ENCODE results near the gene ADAMTS7. TPM values are rescaled to one million over a fixed set of nuclear protein-coding genes. Genes with fewer than 3 reads are reported as not detected.

Gene ADAMTS7
- total and polyA plus RNA-seq, 2 of the 13 experiments (the other 11 are each of a cell fraction or from before 2014, with no cell fraction given) = 0.09 to 0.12 TPM

GRCh38 chr15:78859971-78860719 lies 48.9 kb upstream of the ADAMTS7 start (continued):
- TF ChIP-seq, protein P1, sequence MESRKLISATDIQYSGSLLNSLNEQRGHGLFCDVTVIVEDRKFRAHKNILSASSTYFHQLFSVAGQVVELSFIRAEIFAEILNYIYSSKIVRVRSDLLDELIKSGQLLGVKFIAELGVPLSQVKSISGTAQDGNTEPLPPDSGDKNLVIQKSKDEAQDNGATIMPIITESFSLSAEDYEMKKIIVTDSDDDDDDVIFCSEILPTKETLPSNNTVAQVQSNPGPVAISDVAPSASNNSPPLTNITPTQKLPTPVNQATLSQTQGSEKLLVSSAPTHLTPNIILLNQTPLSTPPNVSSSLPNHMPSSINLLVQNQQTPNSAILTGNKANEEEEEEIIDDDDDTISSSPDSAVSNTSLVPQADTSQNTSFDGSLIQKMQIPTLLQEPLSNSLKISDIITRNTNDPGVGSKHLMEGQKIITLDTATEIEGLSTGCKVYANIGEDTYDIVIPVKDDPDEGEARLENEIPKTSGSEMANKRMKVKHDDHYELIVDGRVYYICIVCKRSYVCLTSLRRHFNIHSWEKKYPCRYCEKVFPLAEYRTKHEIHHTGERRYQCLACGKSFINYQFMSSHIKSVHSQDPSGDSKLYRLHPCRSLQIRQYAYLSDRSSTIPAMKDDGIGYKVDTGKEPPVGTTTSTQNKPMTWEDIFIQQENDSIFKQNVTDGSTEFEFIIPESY (CRISPR knock-in tag; IDR thresholded peaks at IDR 0.05) = 0 out of 2 replicates have a peak, but pooled peaks have one; percentile 32
- TF ChIP-seq ZNF510 (CRISPR knock-in tag; IDR thresholded peaks at IDR 0.05; ENCODE audit: low read depth) = no peak
- TF ChIP-seq TSC22D2 (CRISPR knock-in tag; IDR thresholded peaks at IDR 0.05; ENCODE audit: borderline replicate concordance) = no peak
- no peak for TF ChIP-seq IKZF1 (IDR thresholded peaks at IDR 0.05)
- peak; percentile 63; the same call in 1 of the 2 replicates for TF ChIP-seq KDM2A (CRISPR knock-in tag; IDR thresholded peaks at IDR 0.05; ENCODE audit: borderline replicate concordance, low read depth)
- peak; percentile 82; the same call in 1 of the 2 replicates for TF ChIP-seq ZNF768 (CRISPR knock-in tag; IDR thresholded peaks at IDR 0.05)
- no peak for TF ChIP-seq SRSF4 (IDR thresholded peaks at IDR 0.05; ENCODE audit: low read depth, low read length, poor library complexity, severe bottlenecking)
- TF ChIP-seq BRD4 (CRISPR knock-in tag; IDR thresholded peaks at IDR 0.05) = no peak
- TF ChIP-seq, protein P2, sequence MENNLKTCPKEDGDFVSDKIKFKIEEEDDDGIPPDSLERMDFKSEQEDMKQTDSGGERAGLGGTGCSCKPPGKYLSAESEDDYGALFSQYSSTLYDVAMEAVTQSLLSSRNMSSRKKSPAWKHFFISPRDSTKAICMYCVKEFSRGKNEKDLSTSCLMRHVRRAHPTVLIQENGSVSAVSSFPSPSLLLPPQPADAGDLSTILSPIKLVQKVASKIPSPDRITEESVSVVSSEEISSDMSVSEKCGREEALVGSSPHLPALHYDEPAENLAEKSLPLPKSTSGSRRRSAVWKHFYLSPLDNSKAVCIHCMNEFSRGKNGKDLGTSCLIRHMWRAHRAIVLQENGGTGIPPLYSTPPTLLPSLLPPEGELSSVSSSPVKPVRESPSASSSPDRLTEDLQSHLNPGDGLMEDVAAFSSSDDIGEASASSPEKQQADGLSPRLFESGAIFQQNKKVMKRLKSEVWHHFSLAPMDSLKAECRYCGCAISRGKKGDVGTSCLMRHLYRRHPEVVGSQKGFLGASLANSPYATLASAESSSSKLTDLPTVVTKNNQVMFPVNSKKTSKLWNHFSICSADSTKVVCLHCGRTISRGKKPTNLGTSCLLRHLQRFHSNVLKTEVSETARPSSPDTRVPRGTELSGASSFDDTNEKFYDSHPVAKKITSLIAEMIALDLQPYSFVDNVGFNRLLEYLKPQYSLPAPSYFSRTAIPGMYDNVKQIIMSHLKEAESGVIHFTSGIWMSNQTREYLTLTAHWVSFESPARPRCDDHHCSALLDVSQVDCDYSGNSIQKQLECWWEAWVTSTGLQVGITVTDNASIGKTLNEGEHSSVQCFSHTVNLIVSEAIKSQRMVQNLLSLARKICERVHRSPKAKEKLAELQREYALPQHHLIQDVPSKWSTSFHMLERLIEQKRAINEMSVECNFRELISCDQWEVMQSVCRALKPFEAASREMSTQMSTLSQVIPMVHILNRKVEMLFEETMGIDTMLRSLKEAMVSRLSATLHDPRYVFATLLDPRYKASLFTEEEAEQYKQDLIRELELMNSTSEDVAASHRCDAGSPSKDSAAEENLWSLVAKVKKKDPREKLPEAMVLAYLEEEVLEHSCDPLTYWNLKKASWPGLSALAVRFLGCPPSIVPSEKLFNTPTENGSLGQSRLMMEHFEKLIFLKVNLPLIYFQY (CRISPR knock-in tag; IDR thresholded peaks at IDR 0.05; ENCODE audit: borderline replicate concordance) = peak; percentile 67; the same call in 1 of the 2 replicates
- TF ChIP-seq ZNF652 (CRISPR knock-in tag; IDR thresholded peaks at IDR 0.05; ENCODE audit: borderline replicate concordance, low read depth) = no peak
- peak; percentile 54 for TF ChIP-seq YY1 (IDR thresholded peaks at IDR 0.05; ENCODE audit: insufficient read depth, insufficient replicate concordance, low read depth, low read length)
- no peak for TF ChIP-seq SMYD3 (CRISPR knock-in tag; IDR thresholded peaks at IDR 0.05)
- no peak for TF ChIP-seq ZSCAN12 (CRISPR knock-in tag; IDR thresholded peaks at IDR 0.05)
- TF ChIP-seq, protein P3, sequence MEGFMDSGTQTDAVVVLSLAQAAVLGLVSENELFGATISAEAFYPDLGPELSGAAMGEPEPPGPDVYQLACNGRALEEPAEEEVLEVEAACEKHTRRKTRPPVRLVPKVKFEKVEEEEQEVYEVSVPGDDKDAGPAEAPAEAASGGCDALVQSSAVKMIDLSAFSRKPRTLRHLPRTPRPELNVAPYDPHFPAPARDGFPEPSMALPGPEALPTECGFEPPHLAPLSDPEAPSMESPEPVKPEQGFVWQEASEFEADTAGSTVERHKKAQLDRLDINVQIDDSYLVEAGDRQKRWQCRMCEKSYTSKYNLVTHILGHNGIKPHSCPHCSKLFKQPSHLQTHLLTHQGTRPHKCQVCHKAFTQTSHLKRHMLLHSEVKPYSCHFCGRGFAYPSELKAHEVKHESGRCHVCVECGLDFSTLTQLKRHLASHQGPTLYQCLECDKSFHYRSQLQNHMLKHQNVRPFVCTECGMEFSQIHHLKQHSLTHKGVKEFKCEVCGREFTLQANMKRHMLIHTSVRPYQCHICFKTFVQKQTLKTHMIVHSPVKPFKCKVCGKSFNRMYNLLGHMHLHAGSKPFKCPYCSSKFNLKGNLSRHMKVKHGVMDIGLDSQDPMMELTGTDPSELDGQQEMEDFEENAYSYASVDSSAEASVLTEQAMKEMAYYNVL (CRISPR knock-in tag; IDR thresholded peaks at IDR 0.05; ENCODE audit: borderline replicate concordance) = no peak
- no peak for TF ChIP-seq ZFYVE20 (CRISPR knock-in tag; IDR thresholded peaks at IDR 0.05; ENCODE audit: borderline replicate concordance, low read depth)
- TF ChIP-seq, protein P4, sequence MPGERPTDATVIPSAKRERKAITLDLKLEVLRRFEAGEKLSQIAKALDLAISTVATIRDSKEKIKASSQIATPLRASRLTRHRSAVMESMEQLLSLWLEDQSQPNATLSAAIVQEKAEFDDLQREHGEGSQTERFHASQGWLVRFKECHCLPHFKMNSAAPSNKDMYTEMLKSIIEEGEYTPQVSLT (CRISPR knock-in tag; IDR thresholded peaks at IDR 0.05; ENCODE audit: borderline replicate concordance, low read depth) = no peak
- TF ChIP-seq IRF2 (CRISPR knock-in tag; IDR thresholded peaks at IDR 0.05) = peak; percentile 79
- no peak for TF ChIP-seq ZNF564 (CRISPR knock-in tag; IDR thresholded peaks at IDR 0.05)
- peak; percentile 15; the same call in 1 of the 2 replicates for TF ChIP-seq HOXA3 (CRISPR knock-in tag; IDR thresholded peaks at IDR 0.05)
- no peak for TF ChIP-seq ZNF484 (CRISPR knock-in tag; IDR thresholded peaks at IDR 0.05; ENCODE audit: borderline replicate concordance, low read depth)
